Left forelimb (tissue), 1 donor: Measurements from ENCODE around the gene SNAP25.

Experiments
- DNase-seq: peaks from one replicate; pipeline ENCODE4 v3.0.0-alpha.2; 2018; ENCODE audit warnings: low spot score

Gene SNAP25

DNA sequence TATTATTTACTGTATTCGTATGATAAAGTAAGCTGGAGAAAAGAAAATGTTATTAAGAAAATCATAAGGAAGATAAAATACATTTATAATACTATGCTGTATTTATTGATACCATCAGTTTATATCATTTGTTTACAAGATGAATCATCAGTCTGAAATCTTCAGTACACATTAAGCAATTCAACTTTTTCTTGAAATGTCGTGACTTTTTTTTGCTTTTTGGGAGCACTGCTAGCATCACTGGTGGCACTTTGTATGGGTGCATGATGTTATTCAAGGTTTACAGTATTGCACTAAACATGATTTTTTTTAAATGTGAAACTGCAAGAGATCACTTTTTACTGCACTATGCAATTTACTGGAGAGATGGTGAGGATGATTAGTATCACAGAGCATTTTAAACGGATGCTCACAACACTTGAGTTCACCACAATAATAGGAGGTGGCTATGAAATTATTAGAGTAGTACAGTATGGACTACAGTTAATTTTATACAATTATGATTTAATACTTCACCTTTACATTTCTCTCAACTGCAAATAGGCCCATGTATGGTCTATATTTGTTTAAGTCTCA lies 85.9 kb downstream of the SNAP25 start:
- no peak for DNase-seq

GRCh38 chr20:10306440-10307358 lies 88.1 kb downstream of the SNAP25 start:
- DNase-seq: no peak

GRCh38 chr20:10307359-10307735 lies 88.7 kb downstream of the SNAP25 start:
- DNase-seq: no peak

DNA sequence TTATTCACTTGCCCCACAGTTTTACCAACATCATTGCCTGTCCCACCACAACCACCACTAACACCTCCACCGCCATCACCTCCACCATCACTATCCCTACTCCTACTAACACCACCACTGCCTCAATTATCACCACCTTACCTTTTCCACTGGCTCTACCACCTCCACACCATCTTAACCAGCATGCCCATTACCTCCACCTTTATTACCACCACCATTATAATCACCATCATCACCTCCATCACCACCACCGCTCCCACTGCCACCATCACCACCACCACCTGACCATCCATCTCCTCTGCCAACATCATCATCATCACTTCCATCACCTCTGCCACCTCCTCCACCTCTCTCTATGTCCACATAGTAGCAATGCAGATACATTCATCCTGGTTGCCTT lies 90.0 kb downstream of the SNAP25 start:
- no peak for DNase-seq

DNA sequence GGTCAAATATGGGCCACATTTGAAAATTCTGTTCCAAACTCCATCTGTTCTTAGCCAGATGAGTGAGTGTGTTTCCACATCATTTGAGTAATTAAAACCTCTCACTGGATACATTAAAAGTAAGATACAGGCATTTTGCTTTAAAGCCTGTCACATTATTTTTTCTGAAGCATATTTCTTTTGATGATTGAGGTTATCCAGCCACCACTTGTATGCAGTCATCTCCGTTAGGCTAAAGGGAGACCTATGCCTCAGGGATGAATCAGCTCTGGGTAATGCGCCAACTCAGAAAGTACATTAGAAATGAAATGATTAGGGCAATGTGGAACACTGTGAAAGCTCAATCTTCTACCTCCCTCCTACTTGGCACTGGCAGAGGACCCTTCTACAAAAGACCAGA lies 90.7 kb downstream of the SNAP25 start:
- DNase-seq: no peak

DNA sequence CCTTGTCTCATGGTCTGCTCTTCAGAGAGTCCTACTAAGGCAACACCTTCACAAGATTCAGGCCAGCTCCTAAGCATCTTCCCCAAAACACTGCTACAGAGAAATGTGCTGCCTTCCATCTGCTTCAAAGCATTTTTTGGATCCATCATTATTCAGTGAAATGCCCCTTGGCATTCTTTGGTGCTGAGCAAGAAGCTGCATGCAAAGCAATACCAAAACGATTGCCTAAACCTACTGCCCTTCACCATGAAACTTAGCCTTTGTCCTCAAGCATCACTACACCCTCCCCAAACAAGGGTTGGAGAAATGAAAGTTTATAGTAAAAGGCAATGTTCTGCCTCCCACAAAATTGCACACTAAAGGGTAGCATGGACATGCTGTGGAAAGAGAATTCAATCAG lies 93.5 kb downstream of the SNAP25 start:
- DNase-seq: no peak

- no peak for DNase-seq
These were observed 94.6 kb downstream of the SNAP25 start for GRCh38 chr20:10313215-10313614.

DNA sequence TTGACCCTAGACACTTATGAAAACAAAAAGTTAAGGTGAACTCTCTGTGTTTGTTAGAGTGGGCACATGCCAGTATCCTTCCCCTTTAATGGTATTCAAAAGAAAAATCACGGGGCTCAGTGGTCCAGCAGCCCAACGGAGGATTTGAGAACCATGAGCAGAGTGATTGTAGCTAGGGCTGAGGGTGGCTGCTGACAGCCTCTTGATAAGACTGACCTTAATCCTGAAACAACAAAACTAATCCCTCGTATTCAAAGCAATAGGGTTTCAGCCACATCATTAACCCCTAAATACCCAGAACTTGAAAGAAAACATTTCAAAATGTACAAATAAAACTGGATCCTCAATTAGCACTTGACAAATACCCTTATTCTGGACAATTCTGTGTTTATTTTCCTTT lies 95.1 kb downstream of the SNAP25 start:
- DNase-seq: no peak

- DNase-seq: no peak
These were observed 95.6 kb downstream of the SNAP25 start for GRCh38 chr20:10314198-10314597.

DNA sequence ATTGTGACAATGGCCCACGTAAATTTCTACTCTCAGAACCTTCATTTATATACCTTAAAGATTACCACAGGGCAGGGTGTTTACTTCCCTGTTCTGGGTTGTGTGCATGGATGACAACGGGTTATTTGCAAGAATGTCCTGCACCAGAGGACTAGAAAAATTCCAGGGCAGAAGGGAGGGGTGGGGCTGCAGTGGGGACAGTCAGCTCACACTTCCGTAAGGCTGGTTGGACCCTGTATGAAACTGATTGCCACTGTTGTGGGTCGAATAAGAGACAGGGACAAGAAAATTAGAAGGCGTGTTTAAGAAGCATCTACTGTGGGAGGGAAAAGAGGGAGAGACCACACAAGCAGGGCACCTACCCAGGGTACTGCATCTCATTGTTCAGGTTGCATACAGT lies 96.5 kb downstream of the SNAP25 start:
- no peak for DNase-seq

GRCh38 chr20:10316582-10316981 lies 98.0 kb downstream of the SNAP25 start:
- no peak for DNase-seq

DNA sequence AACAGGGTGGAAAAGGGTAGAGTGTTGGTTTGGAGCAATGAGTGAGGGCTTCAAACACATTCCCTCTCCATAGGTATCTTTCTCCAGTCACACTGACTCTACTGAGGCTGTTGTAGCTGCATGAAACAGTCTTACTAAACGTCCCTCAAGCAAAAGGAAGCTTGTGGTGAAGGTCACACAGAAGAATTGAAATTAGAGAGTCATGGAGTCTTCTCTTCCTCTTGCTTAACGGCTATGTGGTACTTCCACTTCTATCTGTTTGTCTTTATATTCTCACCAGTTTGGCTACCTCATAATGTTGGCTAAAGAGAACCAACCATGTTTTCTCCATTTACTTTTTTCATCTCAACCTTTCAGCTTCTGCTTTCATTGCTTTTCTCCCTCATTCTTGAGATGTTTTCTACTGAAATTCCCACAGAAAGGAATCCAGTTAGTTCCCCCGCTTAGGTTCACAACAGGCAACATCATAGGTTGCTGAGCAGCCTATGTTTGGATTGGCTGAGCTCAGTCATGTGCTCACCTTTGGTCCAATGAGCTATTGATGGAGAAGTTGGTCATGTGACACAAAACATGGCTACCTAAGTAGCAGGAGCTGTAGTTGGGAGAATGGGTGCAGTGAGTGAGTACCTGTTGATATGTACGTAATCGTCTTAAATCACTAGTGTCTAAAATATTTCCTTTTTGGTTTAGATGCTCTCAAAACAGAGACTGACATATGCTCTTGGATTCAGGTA lies 99.8 kb downstream of the SNAP25 start:
- DNase-seq: no peak

DNA sequence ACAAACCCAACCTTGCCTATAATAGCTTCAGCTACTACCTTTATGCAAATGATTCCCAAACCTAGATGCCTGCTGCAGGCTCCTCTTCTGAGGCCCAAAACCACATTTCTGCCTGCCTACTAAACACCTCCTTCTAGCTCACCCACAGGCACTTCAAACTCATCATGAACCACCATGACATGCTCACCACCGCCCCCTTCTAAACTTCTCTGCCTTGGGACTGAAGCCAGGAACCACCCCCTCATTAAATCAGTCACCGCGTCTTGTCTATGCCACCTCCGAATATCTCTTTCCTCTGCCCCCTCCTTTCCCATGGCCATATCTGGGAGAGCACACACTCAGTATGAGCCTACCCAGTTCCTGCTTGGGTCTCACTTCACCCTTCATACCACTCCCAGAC lies 101.2 kb downstream of the SNAP25 start:
- DNase-seq: no peak

DNA sequence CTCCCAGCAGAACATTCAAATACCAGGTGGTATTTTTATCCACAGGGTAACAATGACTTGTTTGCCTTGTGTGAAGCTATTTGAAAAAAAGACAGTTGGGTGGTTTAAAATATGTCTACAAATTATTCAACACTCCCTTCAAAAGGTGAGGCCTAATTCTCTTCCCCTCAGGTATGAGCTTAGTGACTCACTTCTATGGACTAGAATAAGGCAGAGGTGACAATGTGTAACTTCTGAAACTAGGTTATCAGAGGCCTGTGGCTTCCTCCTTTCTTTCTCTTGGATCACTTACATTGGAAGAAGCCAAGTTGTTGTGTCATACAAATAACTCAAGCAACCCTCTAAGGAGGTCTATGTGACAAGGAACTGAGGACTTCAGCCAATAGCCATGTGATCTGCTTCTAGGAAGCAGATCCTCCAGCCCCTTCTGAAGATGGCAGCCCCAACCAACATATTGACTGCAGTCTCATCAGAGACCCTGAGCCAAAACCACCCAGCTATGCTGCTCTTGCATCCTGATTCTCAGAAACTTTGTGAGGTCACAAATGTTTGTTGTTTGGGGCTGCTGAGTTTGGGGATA lies 102.6 kb downstream of the SNAP25 start:
- no peak for DNase-seq

DNA sequence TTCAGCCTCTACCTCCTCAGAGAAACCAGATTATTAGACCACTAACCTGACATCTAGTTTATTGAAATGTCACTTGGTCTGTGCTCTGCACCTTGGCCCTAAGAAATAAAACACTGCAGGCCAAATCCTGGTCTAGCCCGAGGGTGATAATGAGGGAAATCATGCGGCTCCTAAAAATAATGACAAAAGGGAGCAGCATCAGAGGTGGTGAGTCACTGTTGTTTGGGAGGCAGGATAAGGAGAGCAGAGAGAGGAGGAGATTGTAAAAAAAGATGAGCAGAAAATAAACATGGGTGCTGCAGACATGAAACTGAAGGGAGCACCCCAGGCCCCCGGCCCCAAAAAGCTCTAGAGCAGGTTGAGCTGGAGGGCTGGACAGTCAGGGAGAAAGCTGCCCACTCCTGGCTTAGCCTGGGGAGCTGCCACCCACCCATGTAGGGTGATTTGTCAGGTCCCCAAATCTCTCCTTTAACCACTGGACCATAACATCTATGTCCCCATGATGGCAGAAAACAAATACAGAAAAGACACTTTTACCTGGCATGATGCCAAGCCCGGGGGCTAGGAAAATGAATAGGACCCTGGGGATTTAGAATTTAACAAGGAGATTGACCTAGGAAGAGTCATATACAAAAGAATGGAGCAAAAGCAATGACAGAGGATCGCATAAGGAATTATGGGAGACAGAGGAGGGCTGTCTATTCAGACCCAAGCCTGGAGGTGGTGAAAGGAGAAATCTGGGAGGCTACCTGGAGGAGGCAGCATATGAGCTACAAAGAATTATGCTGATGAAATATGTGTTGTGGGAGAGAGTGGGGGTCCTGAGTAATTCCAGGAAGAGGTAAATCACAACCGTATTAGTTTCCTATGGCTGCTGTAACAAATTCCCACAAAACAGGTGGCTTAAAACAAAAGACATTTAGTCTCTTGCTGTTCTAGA lies 103.7 kb downstream of the SNAP25 start:
- DNase-seq: no peak

DNA sequence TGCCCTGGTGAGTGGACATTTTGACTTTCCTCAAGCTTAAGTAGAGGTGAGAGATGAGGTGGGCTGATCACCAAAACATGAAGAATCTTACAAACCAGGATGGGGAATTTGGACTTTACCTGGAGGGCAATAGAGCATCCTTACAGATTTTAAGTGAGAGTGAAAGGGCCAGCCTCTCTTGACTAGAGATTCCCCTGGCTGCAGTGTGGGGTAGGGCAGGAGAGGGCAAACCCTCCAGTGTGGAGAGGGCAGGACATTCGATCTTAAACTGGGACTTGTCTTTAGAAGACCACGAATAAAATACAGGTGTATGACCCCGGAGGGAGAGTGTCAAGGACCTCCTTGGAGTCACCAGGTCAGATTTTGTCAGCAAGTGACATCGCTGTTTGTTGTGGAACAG lies 105.1 kb downstream of the SNAP25 start:
- no peak for DNase-seq

- DNase-seq: no peak
These were observed 105.7 kb downstream of the SNAP25 start for GRCh38 chr20:10324198-10324847.

- DNase-seq: no peak
These were observed 110.2 kb downstream of the SNAP25 start for GRCh38 chr20:10328897-10329255.

GRCh38 chr20:10329387-10330005 lies 110.9 kb downstream of the SNAP25 start:
- no peak for DNase-seq

- DNase-seq: no peak
These were observed 111.4 kb downstream of the SNAP25 start for GRCh38 chr20:10330071-10330470.
